IMR-90 (cell line): ENCODE results near the gene ZMIZ2.

Experiments used
- BHLHE40 ChIP-seq: fragments of 150-350 bp; IDR thresholded peaks from 2 replicates; pipeline ENCODE4 v1.6.1; 2016; ENCODE audit warnings: mild to moderate bottlenecking, low read depth, low read length
- CHD1 ChIP-seq: IDR thresholded peaks from 2 replicates; pipeline ENCODE4 v1.6.1; 2012; ENCODE audit warnings: low read depth, low read length, improper control_type of control experiment
- CTCF ChIP-seq: conservative IDR thresholded peaks from 2 replicates; pipeline ENCODE4 v1.5.1; 2012; ENCODE audit warnings: mild to moderate bottlenecking, low read depth, low read length, improper control_type of control experiment
- ELK1 ChIP-seq: fragments of 150-350 bp; IDR thresholded peaks from 2 replicates; pipeline ENCODE4 v1.6.1; 2016; ENCODE audit warnings: low read depth, mild to moderate bottlenecking, low read length, moderate library complexity, borderline replicate concordance
- FOS ChIP-seq: fragments of 150-350 bp; IDR thresholded peaks from 2 replicates; pipeline ENCODE4 v1.6.1; 2016; ENCODE audit warnings: low read depth, low read length
- MAFK ChIP-seq: IDR thresholded peaks from 2 replicates; pipeline ENCODE4 v1.6.1; 2012; ENCODE audit warnings: low read depth, low read length, improper control_type of control experiment
- MXI1 ChIP-seq: IDR thresholded peaks from 2 replicates; pipeline ENCODE4 v1.6.1; 2012; ENCODE audit warnings: low read depth, mild to moderate bottlenecking, low read length, moderate library complexity, borderline replicate concordance
- NFE2L2 ChIP-seq: fragments of 150-350 bp; IDR thresholded peaks from 2 replicates; pipeline ENCODE4 v1.6.1; 2016; ENCODE audit warnings: low read depth, mild to moderate bottlenecking, low read length
- POLR2A ChIP-seq: IDR thresholded peaks from 2 replicates; pipeline ENCODE4 v1.6.1; 2012; ENCODE audit warnings: mild to moderate bottlenecking, low read depth, low read length
- RAD21 ChIP-seq: IDR thresholded peaks from 2 replicates; pipeline ENCODE4 v1.6.1; 2012; ENCODE audit warnings: low read length, improper control_type of control experiment
- RCOR1 ChIP-seq: IDR thresholded peaks from 2 replicates; pipeline ENCODE4 v1.6.1; 2012; ENCODE audit warnings: mild to moderate bottlenecking, low read length, improper control_type of control experiment; ENCODE audit not compliant: insufficient replicate concordance
- RFX5 ChIP-seq: IDR thresholded peaks from 2 replicates; pipeline ENCODE4 v1.8.0; 2012; ENCODE audit warnings: low read depth, mild to moderate bottlenecking, low read length, moderate library complexity
- SMC3 ChIP-seq: fragments of 150-350 bp; IDR thresholded peaks from 2 replicates; pipeline ENCODE4 v1.6.1; 2016; ENCODE audit warnings: low read depth, mild to moderate bottlenecking, antibody characterized with exemption, low read length, moderate library complexity
- USF2 ChIP-seq: fragments of 150-350 bp; IDR thresholded peaks from 2 replicates; pipeline ENCODE4 v1.6.1; 2017; ENCODE audit warnings: mild to moderate bottlenecking, antibody characterized with exemption, low read length, low read depth

DNA sequence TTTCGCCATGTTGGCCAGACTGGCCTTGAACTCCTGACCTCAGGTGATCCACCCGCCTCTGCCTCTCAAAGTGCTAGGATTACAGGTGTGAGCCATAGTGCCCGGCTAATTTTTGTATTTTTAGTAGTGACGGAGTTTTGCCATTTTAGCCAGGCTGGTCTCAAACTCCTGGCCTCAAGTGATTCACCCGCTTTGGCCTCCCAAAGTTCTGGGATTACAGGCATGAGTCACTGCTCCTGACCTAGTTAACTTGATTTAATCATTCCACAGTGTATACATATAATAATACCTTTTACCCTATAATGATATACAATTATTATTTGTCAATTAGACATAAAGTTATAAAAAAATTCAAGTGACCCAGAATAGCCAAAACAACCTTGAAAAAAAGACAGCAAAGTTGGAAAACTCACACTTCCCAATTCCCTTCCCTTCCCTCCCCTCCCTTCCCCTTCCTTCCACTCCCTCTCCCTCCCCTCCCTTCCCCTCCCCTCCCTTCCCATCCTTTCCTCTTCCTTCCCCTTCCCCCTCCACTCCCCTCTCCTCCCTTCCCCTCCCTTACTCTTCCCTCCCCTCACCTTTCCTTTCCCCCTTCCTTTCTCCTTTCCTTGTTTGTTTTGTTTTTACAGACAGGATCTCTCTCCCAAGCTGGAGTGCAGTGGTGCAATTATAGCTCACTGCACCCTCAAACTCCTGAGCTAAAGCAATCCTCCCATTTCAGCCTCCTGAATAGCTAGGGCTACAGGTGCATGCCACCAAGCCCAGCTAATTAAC, 14.8 kb upstream of the ZMIZ2 start:
- TF ChIP-seq CTCF (no peak), POLR2A (no peak), MAFK (no peak), USF2 (no peak), SMC3 (no peak), FOS (peak; percentile 87), RCOR1 (no peak), CHD1 (no peak), RFX5 (no peak), MXI1 (no peak), BHLHE40 (peak; percentile 36; the same call in 1 of the 2 replicates), RAD21 (no peak), ELK1 (no peak), NFE2L2 (no peak)
